ENCODE data around the gene PRPSAP1.

GRCh38 chr17:76329664-76330063 lies 24.1 kb downstream of the PRPSAP1 start:
- TF ChIP-seq CTCF (conservative IDR thresholded peaks at IDR 0.05; ENCODE audit: low read length) (no peak), EZH2phosphoT487 (IDR thresholded peaks at IDR 0.05; ENCODE audit: borderline replicate concordance, low read depth, low read length) (no peak)
